ENCODE measurements around the gene GHRHR.

Gene GHRHR

GRCh38 chr7:30968294-30968693 lies 4.5 kb downstream of the GHRHR start:
- no peak for DNase-seq

- DNase-seq = no peak
Observed at GRCh38 chr7:30968747-30969603, 5.2 kb downstream of the GHRHR start.

- no peak for DNase-seq
Observed at GRCh38 chr7:30969604-30969970, 5.8 kb downstream of the GHRHR start.

GRCh38 chr7:30970074-30970473 lies 6.3 kb downstream of the GHRHR start:
- no peak for DNase-seq

- no peak for DNase-seq
Observed at GRCh38 chr7:30970594-30971094, 6.9 kb downstream of the GHRHR start.

GRCh38 chr7:30971440-30971839 lies 7.7 kb downstream of the GHRHR start:
- DNase-seq = no peak

- DNase-seq = no peak
Observed at GRCh38 chr7:30971840-30972563, 8.2 kb downstream of the GHRHR start.

GRCh38 chr7:30973292-30973691 lies 9.5 kb downstream of the GHRHR start:
- DNase-seq = no peak

- DNase-seq = no peak
Observed at GRCh38 chr7:30973791-30974604, 10.2 kb downstream of the GHRHR start.

GRCh38 chr7:30974605-30975255 lies 11.0 kb downstream of the GHRHR start:
- peak in 1 of 56 donors; percentile 20 for DNase-seq

GRCh38 chr7:30975256-30975899 lies 11.6 kb downstream of the GHRHR start:
- DNase-seq = no peak

GRCh38 chr7:30976381-30976780 lies 12.6 kb downstream of the GHRHR start:
- DNase-seq = no peak

- no peak for DNase-seq
Observed at GRCh38 chr7:30977222-30977621, 13.5 kb downstream of the GHRHR start.

GRCh38 chr7:30977896-30978564 lies 14.3 kb downstream of the GHRHR start:
- peak in 3 of 56 donors; percentile 12 to 28 (median 25) for DNase-seq

GRCh38 chr7:30979027-30979426 lies 15.3 kb downstream of the GHRHR start:
- DNase-seq = no peak

- no peak for DNase-seq
Observed at GRCh38 chr7:30980194-30980593, 16.4 kb downstream of the GHRHR start.

GRCh38 chr7:30980751-30981150 lies 17.0 kb downstream of the GHRHR start:
- no peak for DNase-seq

GRCh38 chr7:30983042-30983913 lies 19.5 kb downstream of the GHRHR start:
- peak in 54 of 56 donors; percentile 14 to 92 (median 66) for DNase-seq

- no peak for DNase-seq
Observed at GRCh38 chr7:30983914-30984247, 20.1 kb downstream of the GHRHR start.
